Measurements from ENCODE around the gene ATRAID.

ATRAID gene

GRCh38 chr2:27243391-27244130 is 31.7 kb downstream of the ATRAID start:
- H3K36me3 ChIP-seq = peaks cover 45 to 66% (median 62%) of the 10 kb centered on the region in 3 donors
- H3K9me3 ChIP-seq = no peaks in the 10 kb centered on the region
- intact Hi-C loops (cut with DNase I; ENCODE audit: low total_unique reads) = no loop called here
- no peaks in the 10 kb centered on the region for H3K27me3 ChIP-seq
- H3K27ac ChIP-seq = no peak overlapping the region
- H3K4me1 ChIP-seq = no peaks in the 10 kb centered on the region
- no peak overlapping the region for H3K4me3 ChIP-seq
- DNase-seq = no peak
- no peak for TF ChIP-seq CTCF (IDR thresholded peaks at IDR 0.05)

GRCh38 chr2:27245116-27245515 is 33.3 kb downstream of the ATRAID start:
- no peak for DNase-seq
- TF ChIP-seq CTCF (IDR thresholded peaks at IDR 0.05) = no peak
- intact Hi-C loops (cut with DNase I; ENCODE audit: low total_unique reads) = no loop called here
- peaks cover 33 to 50% (median 47%) of the 10 kb centered on the region in 3 donors for H3K36me3 ChIP-seq
- H3K9me3 ChIP-seq = no peaks in the 10 kb centered on the region
- H3K4me3 ChIP-seq = no peak overlapping the region
- H3K27ac ChIP-seq = no peak overlapping the region
- H3K4me1 ChIP-seq = peaks cover 0 to 14% (median 3%) of the 10 kb centered on the region in 4 donors
- H3K27me3 ChIP-seq = no peaks in the 10 kb centered on the region

- no peak for DNase-seq
- H3K4me3 ChIP-seq = no peak overlapping the region
- no peaks in the 10 kb centered on the region for H3K9me3 ChIP-seq
- no peak for TF ChIP-seq CTCF (IDR thresholded peaks at IDR 0.05)
- peaks cover 30 to 45% (median 42%) of the 10 kb centered on the region in 3 donors for H3K36me3 ChIP-seq
- intact Hi-C loops (cut with DNase I; ENCODE audit: low total_unique reads) = no loop called here
- no peaks in the 10 kb centered on the region for H3K27me3 ChIP-seq
- H3K27ac ChIP-seq = no peak overlapping the region
- peaks cover 0 to 16% (median 3%) of the 10 kb centered on the region in 4 donors for H3K4me1 ChIP-seq
Measured at GRCh38 chr2:27245626-27246025, 33.8 kb downstream of the ATRAID start.

- TF ChIP-seq CTCF (IDR thresholded peaks at IDR 0.05) = no peak
- Histone ChIP-seq H3K4me3 (no peak overlapping the region), H3K36me3 (peaks cover 10 to 23% (median 19%) of the 10 kb centered on the region in 3 donors), H3K9me3 (no peaks in the 10 kb centered on the region), H3K27me3 (no peaks in the 10 kb centered on the region), H3K4me1 (peaks cover 0 to 16% (median 3%) of the 10 kb centered on the region in 4 donors), H3K27ac (no peak overlapping the region)
- no peak for DNase-seq
- intact Hi-C loops (cut with DNase I; ENCODE audit: low total_unique reads) = no loop called here
Measured at GRCh38 chr2:27247893-27248292, 36.1 kb downstream of the ATRAID start.

GRCh38 chr2:27249159-27249890 is 37.5 kb downstream of the ATRAID start:
- no peak for TF ChIP-seq CTCF (IDR thresholded peaks at IDR 0.05)
- peaks cover 0 to 16% (median 3%) of the 10 kb centered on the region in 4 donors for H3K4me1 ChIP-seq
- H3K27me3 ChIP-seq = no peaks in the 10 kb centered on the region
- no peak overlapping the region for H3K4me3 ChIP-seq
- peak overlapping the region in 1 of 2 donors; percentile 9 for H3K27ac ChIP-seq
- intact Hi-C loops (cut with DNase I; ENCODE audit: low total_unique reads) = no loop called here
- peaks cover 0 to 8% (median 6%) of the 10 kb centered on the region in 3 donors for H3K36me3 ChIP-seq
- no peak for DNase-seq
- H3K9me3 ChIP-seq = no peaks in the 10 kb centered on the region

Data from tibial artery (tissue), 4 donors.